Fibroblast of lung (primary cell): ENCODE data around the gene TMEM163.

Source experiments
- EZH2 ChIP-seq: IDR thresholded peaks from 2 replicates; pipeline ENCODE4 v1.5.1; 2012; ENCODE audit warnings: low read length, control low read depth, mild to moderate bottlenecking; ENCODE audit errors: missing control alignments
- TF ChIP-seq, protein P1 (sequence below), 2 donors: IDR thresholded peaks in 1 of 2; conservative IDR thresholded peaks in 1 of 2; 1 replicate in 1 of 2; 2 replicates in 1 of 2; pipeline ENCODE4 v1.5.1; 2011 to 2012; ENCODE audit warnings: low read length in 2 of 2, control low read depth in 1 of 2, inconsistent platforms in 1 of 2, low read depth in 1 of 2, mild to moderate bottlenecking in 1 of 2

DNA sequence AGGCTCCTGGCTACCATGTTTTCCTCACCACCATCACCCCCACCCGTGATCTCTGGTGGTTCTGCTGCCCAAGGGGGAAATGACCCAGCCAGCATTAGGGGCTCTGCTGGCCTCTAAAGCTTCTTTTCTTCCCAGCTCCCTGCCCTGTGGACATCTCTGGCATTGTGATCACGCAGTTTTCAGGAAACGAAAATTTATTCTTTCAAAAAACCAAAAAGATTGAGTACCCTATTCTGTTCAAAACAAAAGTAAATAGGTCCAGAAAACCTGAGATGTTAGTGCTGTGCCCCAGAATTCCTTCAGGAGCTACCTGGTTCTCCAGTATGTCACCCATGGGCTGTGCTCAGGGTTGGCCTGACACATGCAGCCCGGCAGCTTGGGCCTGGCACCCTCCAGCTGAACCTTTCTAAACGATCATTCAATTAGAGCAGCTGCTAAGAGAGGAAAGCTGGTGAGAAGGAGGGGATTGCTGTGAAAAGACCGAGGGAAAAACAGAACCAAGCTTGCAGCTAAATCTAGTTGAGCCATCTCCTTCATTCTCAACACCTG, 307.4 kb downstream of the TMEM163 start:
- TF ChIP-seq, protein P1, sequence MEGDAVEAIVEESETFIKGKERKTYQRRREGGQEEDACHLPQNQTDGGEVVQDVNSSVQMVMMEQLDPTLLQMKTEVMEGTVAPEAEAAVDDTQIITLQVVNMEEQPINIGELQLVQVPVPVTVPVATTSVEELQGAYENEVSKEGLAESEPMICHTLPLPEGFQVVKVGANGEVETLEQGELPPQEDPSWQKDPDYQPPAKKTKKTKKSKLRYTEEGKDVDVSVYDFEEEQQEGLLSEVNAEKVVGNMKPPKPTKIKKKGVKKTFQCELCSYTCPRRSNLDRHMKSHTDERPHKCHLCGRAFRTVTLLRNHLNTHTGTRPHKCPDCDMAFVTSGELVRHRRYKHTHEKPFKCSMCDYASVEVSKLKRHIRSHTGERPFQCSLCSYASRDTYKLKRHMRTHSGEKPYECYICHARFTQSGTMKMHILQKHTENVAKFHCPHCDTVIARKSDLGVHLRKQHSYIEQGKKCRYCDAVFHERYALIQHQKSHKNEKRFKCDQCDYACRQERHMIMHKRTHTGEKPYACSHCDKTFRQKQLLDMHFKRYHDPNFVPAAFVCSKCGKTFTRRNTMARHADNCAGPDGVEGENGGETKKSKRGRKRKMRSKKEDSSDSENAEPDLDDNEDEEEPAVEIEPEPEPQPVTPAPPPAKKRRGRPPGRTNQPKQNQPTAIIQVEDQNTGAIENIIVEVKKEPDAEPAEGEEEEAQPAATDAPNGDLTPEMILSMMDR (conservative IDR thresholded peaks at IDR 0.05 in 1 of 2, IDR thresholded peaks at IDR 0.05 in 1 of 2; ENCODE audit: low read depth in 1 of 2, low read length in 2 of 2) = no peak
- TF ChIP-seq EZH2 = no peak
